ENCODE measurements around the gene ACP4.

ACP4 gene

DNA sequence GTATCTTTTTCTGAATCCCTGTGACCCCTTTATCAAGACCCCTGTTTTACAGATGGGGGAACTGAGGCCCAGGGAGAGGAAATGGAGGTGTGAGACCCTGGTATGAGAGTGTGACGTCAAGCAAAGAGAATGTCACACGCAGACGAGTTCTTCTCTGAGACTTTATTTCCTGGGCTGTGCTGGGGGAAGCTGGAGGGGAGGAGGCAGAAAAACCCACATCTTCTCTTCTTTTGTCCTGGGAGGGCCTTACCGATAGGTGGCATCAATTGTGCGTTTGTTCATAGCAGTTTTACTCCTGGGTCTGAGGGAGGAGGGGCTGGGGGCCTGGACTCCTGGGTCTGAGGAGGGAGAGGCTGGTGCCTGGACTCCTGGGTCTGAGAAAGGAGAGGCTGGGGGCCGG, 48.0 kb downstream of the ACP4 start:
- Histone ChIP-seq H3K9me2 (replicated peaks; ENCODE audit: insufficient read depth, low read length) (no peaks in the 10 kb centered on the region), H3F3A (ENCODE audit: insufficient read depth, low read length) (no peaks in the 10 kb centered on the region), H3K27me3 (replicated peaks; ENCODE audit: insufficient read depth, low read length) (peaks cover 62% of the 10 kb centered on the region), H3K4me3 (ENCODE audit: low read length) (no peak overlapping the region), H2AFZ (ENCODE audit: low read length) (no peak overlapping the region), H3K9ac (ENCODE audit: low read length) (no peak overlapping the region), H3K36me3 (replicated peaks; ENCODE audit: insufficient read depth, low read length) (no peaks in the 10 kb centered on the region), H4K20me1 (ENCODE audit: insufficient read depth, low read length) (no peaks in the 10 kb centered on the region), H3K27ac (ENCODE audit: low read length) (no peak overlapping the region), H3K4me2 (ENCODE audit: low read depth, low read length) (no peak overlapping the region), H3K9me3 (replicated peaks; ENCODE audit: insufficient read depth, low read length) (no peaks in the 10 kb centered on the region), H3K4me1 (ENCODE audit: low read length) (no peaks in the 10 kb centered on the region), H3K79me2 (ENCODE audit: low read length) (no peaks in the 10 kb centered on the region)
- DNase-seq: no peak
- TF ChIP-seq CTCF (IDR thresholded peaks at IDR 0.05; ENCODE audit: low read length): peak; percentile 14; the same call in 1 of the 2 replicates
- TF ChIP-seq EZH2phosphoT487 (IDR thresholded peaks at IDR 0.05; ENCODE audit: low read length): no peak
- no peak for TF ChIP-seq EZH2 (optimal IDR thresholded peaks at IDR 0.05; ENCODE audit: low read depth, low read length)

DNA sequence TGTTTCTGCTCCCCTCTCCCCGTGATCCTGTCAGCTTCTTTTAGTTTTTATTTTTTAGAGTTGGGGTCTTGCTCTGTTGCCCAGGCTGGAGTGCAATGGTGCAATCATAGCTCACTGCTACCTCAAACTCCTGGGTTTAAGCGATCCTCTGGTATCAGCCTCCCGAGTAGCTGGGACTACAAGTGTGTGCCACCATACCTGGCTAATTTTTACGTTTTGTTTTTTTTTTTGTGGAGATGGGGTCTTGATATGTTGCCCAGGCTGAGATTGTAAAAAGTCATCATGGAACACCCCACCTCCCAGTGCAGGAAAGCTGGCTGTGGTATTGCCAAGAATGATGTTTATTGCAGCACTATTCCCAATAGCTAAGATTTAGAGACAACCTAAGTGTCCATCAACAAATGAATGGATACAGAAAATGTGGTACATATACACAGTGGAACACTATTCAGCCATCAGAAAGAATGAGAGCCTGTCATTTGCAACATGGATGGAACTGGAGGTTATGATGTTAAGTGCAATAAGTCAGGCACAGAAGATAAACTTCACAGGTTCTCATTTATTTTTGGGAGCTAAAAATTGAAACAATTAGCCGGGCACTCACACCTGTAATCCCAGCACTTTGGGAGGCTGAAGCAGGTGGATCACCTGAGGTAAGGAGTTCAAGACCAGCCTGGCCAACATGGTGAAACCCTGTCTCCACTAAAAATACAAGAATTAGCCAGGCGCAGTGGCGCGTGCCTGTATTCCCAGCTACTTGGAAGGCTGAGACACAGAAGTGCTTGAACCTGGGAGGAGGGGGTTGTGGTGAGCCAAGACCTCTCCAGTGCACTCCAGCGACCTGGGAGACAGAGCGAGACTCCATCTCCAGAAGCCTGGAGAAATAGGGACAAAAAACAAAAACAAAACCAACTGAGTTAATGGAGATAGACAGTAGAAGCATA, 49.8 kb downstream of the ACP4 start:
- H3K4me1 ChIP-seq (ENCODE audit: low read length): peaks cover 7% of the 10 kb centered on the region; the same call in 1 of the 2 replicates

DNA sequence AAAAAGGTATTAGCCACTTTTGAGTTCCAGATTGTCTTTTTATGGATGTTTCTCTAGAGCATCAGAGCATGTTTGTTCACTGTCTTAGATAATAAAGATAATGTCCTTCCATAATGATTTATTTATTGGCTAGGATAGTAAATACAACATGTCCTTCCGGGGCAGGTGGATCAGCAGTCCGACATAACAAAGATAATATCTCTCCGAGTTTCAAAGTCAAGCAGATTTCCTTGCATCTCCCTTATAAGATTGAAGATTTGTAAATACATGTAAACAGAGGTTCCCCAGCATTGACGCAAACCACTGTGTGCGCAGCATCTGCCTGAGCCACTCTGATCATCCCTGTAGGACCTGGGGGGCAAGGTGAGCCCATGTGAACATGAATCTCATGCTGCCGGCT, 51.9 kb downstream of the ACP4 start:
- H3F3A ChIP-seq (ENCODE audit: insufficient read depth, low read length): no peaks in the 10 kb centered on the region
- H3K9me3 ChIP-seq (replicated peaks; ENCODE audit: insufficient read depth, low read length): no peaks in the 10 kb centered on the region
- H3K79me2 ChIP-seq (ENCODE audit: low read length): no peaks in the 10 kb centered on the region
- no peak for TF ChIP-seq EZH2 (optimal IDR thresholded peaks at IDR 0.05; ENCODE audit: low read depth, low read length)
- no peak for TF ChIP-seq CTCF (IDR thresholded peaks at IDR 0.05; ENCODE audit: low read length)
- no peak for TF ChIP-seq EZH2phosphoT487 (IDR thresholded peaks at IDR 0.05; ENCODE audit: low read length)
- H3K4me1 ChIP-seq (ENCODE audit: low read length): peaks cover 7% of the 10 kb centered on the region; the same call in 1 of the 2 replicates
- H3K4me2 ChIP-seq (ENCODE audit: low read depth, low read length): no peak overlapping the region
- peaks cover 61% of the 10 kb centered on the region for H3K27me3 ChIP-seq (replicated peaks; ENCODE audit: insufficient read depth, low read length)
- no peak overlapping the region for H2AFZ ChIP-seq (ENCODE audit: low read length)
- no peaks in the 10 kb centered on the region for H3K9me2 ChIP-seq (replicated peaks; ENCODE audit: insufficient read depth, low read length)
- no peak overlapping the region for H3K9ac ChIP-seq (ENCODE audit: low read length)
- no peaks in the 10 kb centered on the region for H3K36me3 ChIP-seq (replicated peaks; ENCODE audit: insufficient read depth, low read length)
- H3K27ac ChIP-seq (ENCODE audit: low read length): no peak overlapping the region
- no peak for DNase-seq
- no peak overlapping the region for H3K4me3 ChIP-seq (ENCODE audit: low read length)
- H4K20me1 ChIP-seq (ENCODE audit: insufficient read depth, low read length): no peaks in the 10 kb centered on the region

More for the DNA sequence above, 49.8 kb downstream of the ACP4 start:
- H3K9me3 ChIP-seq (replicated peaks; ENCODE audit: insufficient read depth, low read length): no peaks in the 10 kb centered on the region
- H3K9ac ChIP-seq (ENCODE audit: low read length): no peak overlapping the region
- DNase-seq: no peak
- TF ChIP-seq EZH2 (optimal IDR thresholded peaks at IDR 0.05; ENCODE audit: low read depth, low read length): no peak
- TF ChIP-seq EZH2phosphoT487 (IDR thresholded peaks at IDR 0.05; ENCODE audit: low read length): no peak
- TF ChIP-seq CTCF (IDR thresholded peaks at IDR 0.05; ENCODE audit: low read length): no peak
- H3K4me2 ChIP-seq (ENCODE audit: low read depth, low read length): no peak overlapping the region
- H3K79me2 ChIP-seq (ENCODE audit: low read length): no peaks in the 10 kb centered on the region
- peaks cover 63% of the 10 kb centered on the region for H3K27me3 ChIP-seq (replicated peaks; ENCODE audit: insufficient read depth, low read length)
- H4K20me1 ChIP-seq (ENCODE audit: insufficient read depth, low read length): no peaks in the 10 kb centered on the region
- H3K36me3 ChIP-seq (replicated peaks; ENCODE audit: insufficient read depth, low read length): no peaks in the 10 kb centered on the region
- no peak overlapping the region for H2AFZ ChIP-seq (ENCODE audit: low read length)
- H3F3A ChIP-seq (ENCODE audit: insufficient read depth, low read length): no peaks in the 10 kb centered on the region
- no peak overlapping the region for H3K4me3 ChIP-seq (ENCODE audit: low read length)
- H3K9me2 ChIP-seq (replicated peaks; ENCODE audit: insufficient read depth, low read length): no peaks in the 10 kb centered on the region
- no peak overlapping the region for H3K27ac ChIP-seq (ENCODE audit: low read length)

Data from MM.1S (cell line).